Measurements from ENCODE around the gene KCNH1. TPM values are rescaled to one million over a fixed set of nuclear protein-coding genes. Genes with fewer than 3 reads are reported as not detected.

The KCNH1 gene
- total RNA-seq, 2 donors from 2014 or later = 0.68 to 1.2 TPM

- no peak overlapping the region for H3K27ac ChIP-seq
- no peaks in the 10 kb centered on the region for H3K9me3 ChIP-seq
- no peaks in the 10 kb centered on the region for H3K36me3 ChIP-seq
- intact Hi-C loops (cut with DNase I) = no loop called here
- DNase-seq (ENCODE audit: low spot score) = peak; percentile 46
- H3K27me3 ChIP-seq (replicated peaks; ENCODE audit: insufficient read depth) = no peaks in the 10 kb centered on the region
- H3K4me1 ChIP-seq (replicated peaks) = no peaks in the 10 kb centered on the region
- 47% methylated on average over 4 of the region's 4 CpGs for WGBS
- TF ChIP-seq, protein P1, sequence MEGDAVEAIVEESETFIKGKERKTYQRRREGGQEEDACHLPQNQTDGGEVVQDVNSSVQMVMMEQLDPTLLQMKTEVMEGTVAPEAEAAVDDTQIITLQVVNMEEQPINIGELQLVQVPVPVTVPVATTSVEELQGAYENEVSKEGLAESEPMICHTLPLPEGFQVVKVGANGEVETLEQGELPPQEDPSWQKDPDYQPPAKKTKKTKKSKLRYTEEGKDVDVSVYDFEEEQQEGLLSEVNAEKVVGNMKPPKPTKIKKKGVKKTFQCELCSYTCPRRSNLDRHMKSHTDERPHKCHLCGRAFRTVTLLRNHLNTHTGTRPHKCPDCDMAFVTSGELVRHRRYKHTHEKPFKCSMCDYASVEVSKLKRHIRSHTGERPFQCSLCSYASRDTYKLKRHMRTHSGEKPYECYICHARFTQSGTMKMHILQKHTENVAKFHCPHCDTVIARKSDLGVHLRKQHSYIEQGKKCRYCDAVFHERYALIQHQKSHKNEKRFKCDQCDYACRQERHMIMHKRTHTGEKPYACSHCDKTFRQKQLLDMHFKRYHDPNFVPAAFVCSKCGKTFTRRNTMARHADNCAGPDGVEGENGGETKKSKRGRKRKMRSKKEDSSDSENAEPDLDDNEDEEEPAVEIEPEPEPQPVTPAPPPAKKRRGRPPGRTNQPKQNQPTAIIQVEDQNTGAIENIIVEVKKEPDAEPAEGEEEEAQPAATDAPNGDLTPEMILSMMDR (IDR thresholded peaks at IDR 0.05) = no peak
- peak; percentile 57 for TF ChIP-seq POLR2AphosphoS5 (IDR thresholded peaks at IDR 0.05)
- no peak overlapping the region for H3K4me3 ChIP-seq
These were observed 12.0 kb upstream of the KCNH1 start for GRCh38 chr1:211145944-211146343.

GRCh38 chr1:211135342-211135950, 1.5 kb upstream of the KCNH1 start:
- intact Hi-C loops (cut with DNase I) = loop anchor here (2.0 to 5.0 kb wide), 3 partner anchors 551 to 778 kb away; no protein-coding TSS in a partner anchor
- TF ChIP-seq, protein P1 (IDR thresholded peaks at IDR 0.05) = peak; percentile 24 to 66 (median 49)
- TF ChIP-seq POLR2A (IDR thresholded peaks at IDR 0.05) = no peak
- H3K9me3 ChIP-seq = no peaks in the 10 kb centered on the region
- H3K4me3 ChIP-seq = no peak overlapping the region
- no peaks in the 10 kb centered on the region for H3K27me3 ChIP-seq (replicated peaks; ENCODE audit: insufficient read depth)
- 11% methylated on average over 5 of the region's 5 CpGs for WGBS
- no peak overlapping the region for H3K27ac ChIP-seq
- H3K4me1 ChIP-seq (replicated peaks) = no peaks in the 10 kb centered on the region
- DNase-seq (ENCODE audit: low spot score) = no peak
- no peaks in the 10 kb centered on the region for H3K36me3 ChIP-seq

DNA sequence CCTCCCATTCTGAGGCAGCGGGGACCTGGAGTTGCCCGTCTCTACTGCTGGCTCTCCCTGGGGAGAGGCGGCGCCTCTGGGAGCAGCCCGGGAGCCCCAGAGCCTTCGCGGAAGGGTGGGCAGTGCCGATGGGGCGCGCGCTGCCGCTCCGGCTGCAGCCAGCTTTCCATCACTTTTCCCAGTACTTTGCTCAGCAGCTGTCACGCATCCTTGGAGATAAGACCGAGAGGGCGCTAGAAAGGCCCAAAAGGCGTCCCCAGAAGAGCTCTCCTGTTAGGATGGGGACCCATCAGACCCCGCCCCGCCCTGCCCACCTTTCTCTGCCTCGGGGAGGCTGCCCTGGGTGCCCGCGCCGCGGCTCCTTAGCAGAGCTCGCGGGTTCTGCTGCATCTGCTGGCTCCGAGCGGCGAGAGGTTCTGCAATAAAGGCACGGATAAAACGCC, 534 bp downstream of the KCNH1 start:
- Histone ChIP-seq H3K27me3 (replicated peaks; ENCODE audit: insufficient read depth) (no peaks in the 10 kb centered on the region), H3K9me3 (no peaks in the 10 kb centered on the region), H3K36me3 (no peaks in the 10 kb centered on the region), H3K27ac (no peak overlapping the region), H3K4me1 (replicated peaks) (no peaks in the 10 kb centered on the region), H3K4me3 (peak overlapping the region; percentile 31 to 39)
- intact Hi-C loops (cut with DNase I) = no loop called here
- no peak for DNase-seq (ENCODE audit: low spot score)
- under 1% methylated on average over 31 of the region's 31 CpGs for WGBS
- TF ChIP-seq POLR2A (IDR thresholded peaks at IDR 0.05) = no peak
- TF ChIP-seq, protein P1 (IDR thresholded peaks at IDR 0.05) = no peak
- TF ChIP-seq POLR2AphosphoS5 (IDR thresholded peaks at IDR 0.05) = no peak

DNA sequence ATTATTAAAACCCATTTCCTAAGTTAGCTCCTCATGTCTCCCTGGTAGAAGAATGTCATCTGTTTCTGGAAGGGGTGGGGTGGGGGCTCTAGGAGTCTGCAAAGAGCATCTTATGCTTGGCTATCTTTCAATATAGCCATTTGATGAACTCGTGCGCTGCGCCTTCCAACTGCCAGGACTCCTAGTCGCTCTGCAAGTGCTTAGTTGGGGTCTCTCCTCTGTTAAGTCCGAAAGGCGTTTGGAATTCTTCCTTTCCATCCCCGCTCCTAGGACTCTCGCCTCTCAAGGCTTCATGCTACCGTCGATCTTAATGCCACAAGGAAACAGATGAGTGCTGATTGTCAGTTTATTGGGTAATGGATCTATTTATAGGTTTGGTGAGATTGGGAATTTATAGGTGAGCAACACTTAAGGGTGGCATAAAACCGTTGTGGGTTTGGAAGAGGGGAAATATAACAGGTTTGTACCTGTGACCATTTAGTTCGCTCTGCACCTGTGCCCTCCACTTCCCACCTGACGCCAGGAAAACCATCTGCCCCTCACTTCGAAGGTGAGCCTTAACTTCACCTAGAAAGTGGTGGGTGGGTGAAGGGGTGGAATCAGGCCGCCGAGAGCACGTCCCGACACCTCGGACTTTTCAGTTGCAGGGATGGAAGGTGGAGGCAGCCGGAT, 1.1 kb downstream of the KCNH1 start:
- H3K4me3 ChIP-seq = peak overlapping the region; percentile 31 to 39
- no peaks in the 10 kb centered on the region for H3K9me3 ChIP-seq
- TF ChIP-seq POLR2AphosphoS5 (IDR thresholded peaks at IDR 0.05) (no peak), POLR2A (IDR thresholded peaks at IDR 0.05) (no peak)
- TF ChIP-seq, protein P1 (IDR thresholded peaks at IDR 0.05) = no peak
- no peak overlapping the region for H3K27ac ChIP-seq
- H3K4me1 ChIP-seq (replicated peaks) = no peaks in the 10 kb centered on the region
- 11% methylated on average over 20 of the region's 20 CpGs for WGBS
- no peaks in the 10 kb centered on the region for H3K27me3 ChIP-seq (replicated peaks; ENCODE audit: insufficient read depth)
- H3K36me3 ChIP-seq = no peaks in the 10 kb centered on the region
- intact Hi-C loops (cut with DNase I) = no loop called here
- DNase-seq (ENCODE audit: low spot score) = no peak

GRCh38 chr1:211129776-211130175, 4.2 kb downstream of the KCNH1 start:
- Histone ChIP-seq H3K27ac (no peak overlapping the region), H3K36me3 (no peaks in the 10 kb centered on the region), H3K4me3 (no peak overlapping the region), H3K9me3 (no peaks in the 10 kb centered on the region), H3K27me3 (replicated peaks; ENCODE audit: insufficient read depth) (no peaks in the 10 kb centered on the region), H3K4me1 (replicated peaks) (no peaks in the 10 kb centered on the region)
- no peak for DNase-seq (ENCODE audit: low spot score)
- intact Hi-C loops (cut with DNase I) = no loop called here
- 79% methylated on average over 1 of the region's 1 CpG for WGBS
- TF ChIP-seq POLR2AphosphoS5 (IDR thresholded peaks at IDR 0.05) (no peak), POLR2A (IDR thresholded peaks at IDR 0.05) (no peak)
- TF ChIP-seq, protein P1 (IDR thresholded peaks at IDR 0.05) = no peak

Measured in prostate gland (tissue), 2 donors.